ENCODE data around the gene BICD1.
"Not testable (repeated sequence)": the region's sequence is repeated elsewhere in the genome, so short reads cannot be mapped to it uniquely, and the experiment has no call there.

Gene BICD1

DNA sequence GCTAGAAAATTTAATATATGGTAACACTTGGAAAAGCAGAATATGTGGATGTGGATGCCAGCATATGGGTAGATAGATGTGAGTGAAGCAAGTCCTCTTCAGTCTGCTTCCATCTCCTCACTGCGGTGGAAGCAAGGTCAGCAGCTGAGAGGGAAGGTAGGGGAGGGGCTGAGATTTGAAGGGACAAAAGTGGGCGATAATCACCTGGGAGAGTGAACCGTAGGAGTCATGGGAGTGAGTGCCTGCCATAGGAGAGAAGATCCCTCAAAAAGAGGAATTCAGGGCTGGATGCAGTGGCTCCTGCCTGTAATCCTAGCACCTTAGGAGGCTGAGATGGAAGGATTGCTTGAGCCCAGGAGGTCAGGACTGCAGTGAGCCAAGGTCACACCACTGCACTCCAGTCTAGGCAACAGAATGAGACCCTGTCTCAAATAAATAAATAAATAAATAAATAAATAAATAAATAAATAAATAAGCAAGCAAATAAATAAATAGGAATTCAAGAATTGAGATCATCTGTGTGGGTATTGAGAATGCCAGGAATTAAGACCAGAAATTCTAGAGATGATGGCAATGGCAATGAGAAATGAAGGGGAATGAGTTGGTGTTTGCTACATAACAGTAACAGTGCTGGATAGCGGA, 123.4 kb downstream of the BICD1 start:
- H3K4me1 Mint-ChIP-seq (ENCODE audit: low read depth in 2 of 2): no peaks in the 10 kb centered on the region
- H3K4me3 Mint-ChIP-seq: no peak overlapping the region
- H3K27ac Mint-ChIP-seq: no peak overlapping the region
- H3K36me3 Mint-ChIP-seq (ENCODE audit: insufficient read depth): no peaks in the 10 kb centered on the region
- DNase-seq: no peak
- no peak for ATAC-seq (replicated peaks)
- H3K9me3 Mint-ChIP-seq: no peaks in the 10 kb centered on the region
- no peaks in the 10 kb centered on the region for H3K27me3 Mint-ChIP-seq

DNA sequence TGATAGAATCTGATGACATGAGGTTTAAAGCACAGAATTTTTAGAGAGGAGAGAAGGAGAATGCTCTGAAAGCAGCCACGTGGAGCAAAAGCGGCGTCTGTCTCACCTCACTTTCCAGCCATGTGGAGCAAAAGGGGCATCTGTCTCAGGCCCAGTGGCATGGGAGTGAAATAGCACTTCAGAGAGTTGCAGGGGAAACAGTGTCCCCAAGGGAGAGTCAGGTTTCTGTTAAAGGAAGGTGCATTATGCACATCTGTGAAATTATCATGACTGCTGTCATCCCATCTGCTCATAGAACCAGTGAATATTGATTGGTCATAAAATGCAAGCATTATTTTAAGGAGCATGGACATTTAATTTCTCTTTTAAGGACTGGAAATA, 124.0 kb downstream of the BICD1 start:
- Mint-ChIP-seq H3K4me3 (no peak overlapping the region), H3K4me1 (ENCODE audit: low read depth in 2 of 2) (no peaks in the 10 kb centered on the region), H3K27ac (no peak overlapping the region), H3K36me3 (ENCODE audit: insufficient read depth) (no peaks in the 10 kb centered on the region), H3K9me3 (no peaks in the 10 kb centered on the region), H3K27me3 (no peaks in the 10 kb centered on the region)
- ATAC-seq (replicated peaks): no peak
- DNase-seq: no peak

DNA sequence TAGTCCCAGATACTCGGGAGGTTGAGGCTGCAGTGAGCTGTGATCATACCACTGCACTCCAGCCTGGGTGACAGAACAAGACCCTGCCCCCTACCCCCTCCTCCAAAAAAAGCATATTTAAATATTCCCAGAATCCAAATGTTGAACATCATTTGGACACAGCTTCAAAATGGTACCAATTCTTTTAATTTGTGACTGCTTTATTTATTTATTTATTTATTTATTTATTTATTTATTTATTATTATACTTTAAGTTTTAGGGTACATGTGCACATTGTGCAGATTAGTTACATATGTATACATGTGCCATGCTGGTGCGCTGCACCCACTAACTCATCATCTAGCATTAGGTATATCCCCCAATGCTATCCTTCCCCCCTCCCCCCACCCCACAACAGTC, 124.7 kb downstream of the BICD1 start:
- not testable (repeated sequence) for H3K36me3 Mint-ChIP-seq (ENCODE audit: insufficient read depth); H3K4me1 Mint-ChIP-seq (ENCODE audit: low read depth in 2 of 2); ATAC-seq (replicated peaks); H3K27me3 Mint-ChIP-seq; H3K4me3 Mint-ChIP-seq; H3K9me3 Mint-ChIP-seq; H3K27ac Mint-ChIP-seq; DNase-seq

DNA sequence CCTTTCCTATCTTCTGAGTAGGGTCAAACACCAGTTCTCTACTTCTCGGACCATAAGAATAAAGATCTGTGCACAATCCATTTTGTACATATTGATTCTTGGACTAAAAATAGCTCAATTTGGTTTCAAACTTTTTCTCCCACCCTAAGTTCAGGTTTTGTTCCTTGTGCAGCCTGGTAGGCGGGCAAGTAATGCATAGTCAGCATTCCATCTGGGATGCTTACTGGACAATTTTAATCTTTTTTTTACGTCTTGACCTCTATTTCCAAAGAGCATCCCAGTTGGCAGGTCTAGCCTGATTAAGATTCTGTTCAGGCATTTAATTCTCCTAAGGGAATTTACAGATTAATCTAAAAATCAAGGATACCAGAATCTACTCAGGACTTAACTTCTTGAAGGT, 126.9 kb downstream of the BICD1 start:
- no peaks in the 10 kb centered on the region for H3K27me3 Mint-ChIP-seq
- H3K36me3 Mint-ChIP-seq (ENCODE audit: insufficient read depth): no peaks in the 10 kb centered on the region

DNA sequence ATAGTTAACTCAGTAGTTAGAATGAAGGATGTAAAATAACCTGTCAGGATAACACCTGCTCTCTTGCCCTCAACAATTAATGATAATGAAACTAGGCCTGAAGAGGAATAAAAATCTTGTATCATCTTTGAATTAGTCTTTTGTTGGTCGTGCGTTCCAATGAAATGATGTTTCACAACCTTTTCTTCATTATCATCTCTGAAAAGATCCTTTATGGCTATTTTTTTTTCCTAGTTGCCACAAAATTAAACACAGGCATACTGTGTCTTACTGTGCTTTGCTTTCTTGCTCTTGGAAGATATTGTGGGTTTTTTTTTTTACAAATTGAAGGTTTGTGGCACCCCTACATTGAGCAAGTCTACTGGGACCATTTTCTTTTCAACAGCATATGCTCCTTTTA, 128.6 kb downstream of the BICD1 start:
- Mint-ChIP-seq H3K36me3 (ENCODE audit: insufficient read depth) (no peaks in the 10 kb centered on the region), H3K27me3 (no peaks in the 10 kb centered on the region), H3K4me3 (no peak overlapping the region), H3K9me3 (peaks cover 0 to 2% of the 10 kb centered on the region in 2 donors), H3K4me1 (ENCODE audit: low read depth in 2 of 2) (no peaks in the 10 kb centered on the region), H3K27ac (no peak overlapping the region)
- no peak for ATAC-seq (replicated peaks)
- no peak for DNase-seq

More for the DNA sequence above, 126.9 kb downstream of the BICD1 start:
- Mint-ChIP-seq H3K27ac (no peak overlapping the region), H3K4me1 (ENCODE audit: low read depth in 2 of 2) (no peaks in the 10 kb centered on the region), H3K4me3 (no peak overlapping the region), H3K9me3 (peaks cover 0 to 2% of the 10 kb centered on the region in 2 donors)
- no peak for ATAC-seq (replicated peaks)
- DNase-seq: no peak

DNA sequence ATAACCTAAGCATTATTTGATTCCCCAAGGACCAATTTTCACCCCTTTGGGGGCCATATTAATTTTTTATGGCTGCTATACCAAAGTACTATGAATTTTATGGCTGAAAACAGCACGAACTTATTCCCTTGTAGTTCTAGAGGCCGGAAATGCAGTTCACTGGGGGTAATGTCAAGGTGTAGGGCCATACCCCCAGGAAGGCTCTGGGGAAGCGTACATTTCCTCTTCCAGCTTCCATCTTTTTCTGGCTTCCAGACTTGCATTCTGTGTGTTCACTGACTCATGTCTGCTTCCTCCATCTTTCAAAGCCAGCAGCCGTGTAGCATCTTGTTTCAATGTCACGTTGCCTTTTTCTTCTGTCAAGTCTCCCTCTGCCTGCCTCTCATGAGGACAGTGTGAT, 133.5 kb downstream of the BICD1 start:
- ATAC-seq (replicated peaks) (no peak), DNase-seq (no peak)
- peak overlapping the region in 1 of 2 donors; percentile 18 for H3K27ac Mint-ChIP-seq
- H3K4me1 Mint-ChIP-seq (ENCODE audit: low read depth in 2 of 2): no peaks in the 10 kb centered on the region
- no peaks in the 10 kb centered on the region for H3K36me3 Mint-ChIP-seq (ENCODE audit: insufficient read depth)
- H3K9me3 Mint-ChIP-seq: peaks cover 0 to 2% of the 10 kb centered on the region in 2 donors
- H3K4me3 Mint-ChIP-seq: no peak overlapping the region
- H3K27me3 Mint-ChIP-seq: no peaks in the 10 kb centered on the region

DNA sequence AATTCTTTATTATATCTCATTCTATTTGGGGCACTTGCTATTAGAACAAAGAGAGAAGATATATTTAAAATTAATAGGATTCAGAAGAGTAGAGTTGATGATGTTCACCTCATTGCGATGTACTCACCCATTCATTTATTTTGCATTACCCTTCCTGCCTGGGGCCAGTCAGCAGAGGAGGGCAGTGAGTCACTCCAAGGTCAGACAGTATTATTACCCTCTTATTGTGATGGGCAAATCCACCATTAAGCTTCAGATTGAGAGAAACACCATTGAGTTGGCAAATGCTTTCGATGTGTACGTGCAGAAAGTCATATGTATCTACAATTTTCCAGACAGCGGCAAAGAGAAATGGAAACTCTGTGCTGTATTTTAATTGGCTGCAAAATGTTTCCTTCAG, 134.2 kb downstream of the BICD1 start:
- Mint-ChIP-seq H3K27ac (no peak overlapping the region), H3K4me1 (ENCODE audit: low read depth in 2 of 2) (no peaks in the 10 kb centered on the region), H3K4me3 (no peak overlapping the region), H3K9me3 (peaks cover 0 to 2% of the 10 kb centered on the region in 2 donors), H3K27me3 (no peaks in the 10 kb centered on the region), H3K36me3 (ENCODE audit: insufficient read depth) (no peaks in the 10 kb centered on the region)
- no peak for DNase-seq
- ATAC-seq (replicated peaks): no peak

DNA sequence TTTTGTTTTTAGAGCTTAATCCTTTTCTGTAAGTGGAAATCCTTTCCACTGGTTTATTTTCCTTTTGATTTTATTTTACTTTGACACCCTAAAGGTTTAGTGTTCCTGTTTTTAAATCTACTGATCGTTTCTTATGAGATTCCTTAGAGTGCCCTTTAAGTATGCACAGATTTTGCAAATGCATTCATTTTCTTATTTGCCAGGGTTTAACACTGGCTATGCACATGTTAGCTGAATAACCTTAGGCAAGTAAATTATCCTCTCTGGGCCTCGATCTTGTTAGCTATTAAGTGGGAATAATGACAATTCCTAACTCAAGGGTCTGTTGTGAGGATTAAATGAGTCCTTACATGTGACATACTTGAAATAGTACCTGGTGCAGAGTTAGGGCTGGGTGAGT, 136.0 kb downstream of the BICD1 start:
- Mint-ChIP-seq H3K27ac (no peak overlapping the region), H3K9me3 (no peaks in the 10 kb centered on the region), H3K36me3 (ENCODE audit: insufficient read depth) (no peaks in the 10 kb centered on the region), H3K4me3 (no peak overlapping the region), H3K4me1 (ENCODE audit: low read depth in 2 of 2) (no peaks in the 10 kb centered on the region), H3K27me3 (no peaks in the 10 kb centered on the region)
- DNase-seq: no peak
- ATAC-seq (replicated peaks): no peak

DNA sequence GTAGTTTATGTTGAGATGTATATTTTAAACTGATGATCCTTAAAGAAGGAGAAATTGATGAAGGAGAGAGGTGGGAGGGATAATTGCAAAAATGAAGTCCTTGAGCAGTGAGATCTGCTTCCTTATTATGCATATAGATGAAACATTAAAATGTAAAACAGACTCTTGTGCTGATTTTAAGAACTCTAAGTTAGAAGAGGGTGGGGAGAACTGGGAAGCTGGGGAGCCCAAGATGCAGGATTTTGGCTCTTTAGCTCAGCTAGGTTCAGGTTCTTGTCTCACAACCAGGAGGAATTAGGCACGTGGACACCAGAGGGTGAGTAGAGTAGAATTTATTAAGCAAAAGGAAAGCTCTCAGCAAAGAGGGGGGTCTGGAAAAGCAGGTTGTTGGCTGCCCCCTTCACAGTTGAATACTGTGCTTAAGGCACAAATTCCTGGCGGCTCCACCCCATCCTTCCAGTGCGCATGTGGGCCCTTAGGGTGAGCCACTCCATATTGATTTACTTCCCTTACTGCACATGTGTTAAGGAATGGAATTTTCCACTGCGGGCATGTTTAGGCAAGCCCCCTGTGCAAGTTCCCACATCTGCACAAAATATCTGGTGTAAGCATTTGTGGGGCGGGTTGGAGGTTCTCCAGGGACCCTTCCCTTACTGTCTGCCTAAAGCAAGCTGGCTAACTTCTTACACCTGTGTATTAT, 141.9 kb downstream of the BICD1 start:
- Mint-ChIP-seq H3K9me3 (no peaks in the 10 kb centered on the region), H3K4me3 (no peak overlapping the region), H3K4me1 (ENCODE audit: low read depth in 2 of 2) (no peaks in the 10 kb centered on the region), H3K27me3 (no peaks in the 10 kb centered on the region), H3K27ac (peak overlapping the region in 1 of 2 donors; percentile 13), H3K36me3 (ENCODE audit: insufficient read depth) (no peaks in the 10 kb centered on the region)
- no peak for ATAC-seq (replicated peaks)
- DNase-seq: no peak

DNA sequence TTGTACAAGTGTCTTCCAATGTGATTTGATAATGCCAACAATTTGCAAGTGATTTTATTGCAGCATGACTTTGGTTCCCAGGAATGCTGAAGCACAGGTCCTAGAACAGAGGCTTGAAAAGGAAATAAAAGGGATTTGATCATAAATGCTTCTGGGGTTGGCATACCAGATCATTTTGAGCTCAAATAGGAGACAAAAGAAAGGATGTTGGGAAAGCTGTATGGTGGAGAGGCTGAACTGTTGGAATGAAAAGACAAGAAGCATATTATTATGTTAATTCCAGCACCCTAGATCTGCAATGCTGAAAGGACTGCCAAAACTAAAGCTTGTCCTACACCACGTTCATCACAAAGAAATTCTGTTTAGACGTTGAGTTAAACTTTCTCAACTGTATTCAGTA, 143.1 kb downstream of the BICD1 start:
- no peaks in the 10 kb centered on the region for H3K27me3 Mint-ChIP-seq
- H3K4me1 Mint-ChIP-seq (ENCODE audit: low read depth in 2 of 2): peaks cover 0 to 1% of the 10 kb centered on the region in 2 donors
- DNase-seq: no peak
- H3K4me3 Mint-ChIP-seq: no peak overlapping the region
- no peak for ATAC-seq (replicated peaks)
- H3K27ac Mint-ChIP-seq: no peak overlapping the region
- H3K9me3 Mint-ChIP-seq: no peaks in the 10 kb centered on the region
- H3K36me3 Mint-ChIP-seq (ENCODE audit: insufficient read depth): no peaks in the 10 kb centered on the region

DNA sequence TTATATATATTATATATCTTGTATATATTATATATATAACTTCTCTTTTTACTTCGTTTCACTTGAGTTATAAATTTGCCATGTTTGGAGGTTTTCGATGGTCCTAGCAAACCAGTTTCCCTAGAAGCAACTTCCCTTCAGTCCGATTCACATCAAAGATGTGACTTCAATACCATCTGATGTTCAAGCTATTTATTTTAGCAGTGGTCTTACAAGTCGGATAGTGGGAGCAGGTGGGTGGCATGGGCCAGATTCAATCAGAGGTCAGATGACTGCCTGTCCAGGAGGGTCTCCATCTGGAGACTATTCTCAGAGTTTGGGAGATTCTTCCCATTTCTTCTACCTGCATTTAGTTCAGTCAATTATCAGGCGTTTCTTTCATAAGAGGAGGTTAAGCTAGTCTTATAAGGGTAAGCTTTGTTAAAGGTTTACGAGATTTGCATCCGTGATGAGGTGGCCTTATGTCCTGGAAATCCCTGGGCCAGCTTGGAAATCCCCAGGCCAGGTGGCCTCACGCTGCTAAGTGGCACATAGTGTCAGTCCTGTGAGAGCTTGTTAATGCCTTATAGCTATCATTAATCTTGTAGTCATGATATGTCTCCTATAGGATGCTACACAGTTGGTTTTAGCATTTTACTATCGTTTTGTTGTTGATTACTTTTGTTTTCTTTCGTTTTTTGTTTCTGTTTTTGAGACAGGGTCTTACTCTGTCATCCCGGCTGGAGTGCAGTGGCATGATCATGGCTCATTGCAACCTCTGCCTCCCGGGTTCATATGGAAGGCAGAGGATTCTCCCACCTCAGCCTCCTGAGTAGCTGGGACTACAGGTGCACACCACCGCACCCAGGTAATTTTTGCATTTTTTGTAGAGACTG, 145.8 kb downstream of the BICD1 start:
- H3K36me3 Mint-ChIP-seq (ENCODE audit: insufficient read depth): no peaks in the 10 kb centered on the region
- H3K9me3 Mint-ChIP-seq: no peaks in the 10 kb centered on the region
- ATAC-seq (replicated peaks): no peak
- H3K27me3 Mint-ChIP-seq: no peaks in the 10 kb centered on the region
- H3K27ac Mint-ChIP-seq: no peak overlapping the region
- H3K4me1 Mint-ChIP-seq (ENCODE audit: low read depth in 2 of 2): peaks cover 4 to 5% of the 10 kb centered on the region in 2 donors
- H3K4me3 Mint-ChIP-seq: no peak overlapping the region
- DNase-seq: no peak

DNA sequence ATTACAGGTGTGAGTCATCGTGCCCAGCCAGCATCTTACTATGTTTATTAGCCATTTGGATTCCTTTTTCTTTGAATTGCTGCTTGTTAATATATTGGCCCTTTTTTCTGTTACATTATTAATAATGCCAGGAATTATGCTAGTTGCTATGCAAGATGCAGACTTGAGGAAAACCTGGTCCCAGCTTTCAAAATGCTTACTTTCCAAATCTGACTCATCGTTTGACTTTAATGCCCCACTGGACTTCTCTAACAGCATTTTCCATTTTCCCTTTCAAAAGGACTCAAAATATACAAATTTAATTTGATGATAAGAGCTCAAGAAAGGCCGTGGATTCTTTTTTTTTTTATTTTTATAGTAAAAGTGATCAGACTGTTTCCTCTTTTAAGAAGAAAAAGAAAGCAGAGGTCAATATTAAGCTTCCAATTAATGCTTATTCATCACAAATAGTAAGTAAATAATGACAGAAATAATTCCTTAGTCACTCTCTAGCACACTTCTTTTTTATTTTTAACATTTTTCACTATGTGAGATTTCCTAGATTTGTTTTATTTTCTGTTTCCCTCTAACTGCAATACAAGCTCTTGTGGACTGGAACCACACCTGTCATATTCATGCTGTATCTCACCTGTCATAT, 146.6 kb downstream of the BICD1 start:
- Mint-ChIP-seq H3K4me1 (ENCODE audit: low read depth in 2 of 2) (peaks cover 4 to 5% of the 10 kb centered on the region in 2 donors), H3K27ac (peak overlapping the region in 1 of 2 donors; percentile 2), H3K4me3 (no peak overlapping the region), H3K9me3 (no peaks in the 10 kb centered on the region), H3K36me3 (ENCODE audit: insufficient read depth) (no peaks in the 10 kb centered on the region), H3K27me3 (no peaks in the 10 kb centered on the region)
- no peak for DNase-seq
- ATAC-seq (replicated peaks): no peak

DNA sequence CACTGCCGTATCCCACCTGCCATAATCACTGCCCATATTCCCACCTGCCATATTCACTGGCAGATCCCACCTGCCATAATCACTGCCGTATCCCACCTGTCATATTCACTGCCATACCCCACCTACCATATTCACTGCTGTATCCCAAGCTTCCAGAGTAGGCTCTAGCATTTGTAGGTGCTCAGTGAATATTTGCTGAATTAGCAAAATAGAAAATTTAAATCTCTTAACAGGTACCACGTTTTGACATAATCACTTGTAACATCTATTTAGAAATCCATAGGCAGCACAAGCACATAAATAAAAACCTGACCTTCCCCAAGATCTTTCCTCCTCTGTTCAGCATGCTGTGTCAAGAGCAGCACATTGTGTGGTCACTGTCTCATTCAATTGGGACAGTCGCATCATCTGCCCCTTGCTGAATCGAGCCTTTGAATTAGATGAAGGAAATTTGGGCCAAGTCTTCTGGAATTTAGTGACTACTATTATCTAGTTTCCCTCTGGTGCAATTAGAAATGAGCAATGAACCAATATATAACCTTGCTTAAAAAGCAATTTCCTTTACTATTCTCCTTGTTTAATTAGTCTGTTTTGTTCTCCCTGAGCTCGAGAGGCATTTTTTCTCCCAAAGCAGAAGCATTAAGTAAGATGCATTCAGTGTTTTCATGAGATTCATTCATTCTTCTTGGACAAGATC, 147.8 kb downstream of the BICD1 start:
- H3K27me3 Mint-ChIP-seq: no peaks in the 10 kb centered on the region
- H3K4me1 Mint-ChIP-seq (ENCODE audit: low read depth in 2 of 2): peaks cover 4 to 5% of the 10 kb centered on the region in 2 donors
- no peaks in the 10 kb centered on the region for H3K9me3 Mint-ChIP-seq
- no peak overlapping the region for H3K4me3 Mint-ChIP-seq
- no peak for DNase-seq
- no peak for ATAC-seq (replicated peaks)
- H3K36me3 Mint-ChIP-seq (ENCODE audit: insufficient read depth): no peaks in the 10 kb centered on the region
- H3K27ac Mint-ChIP-seq: peak overlapping the region in 1 of 2 donors; percentile 72
